Ascending aorta (tissue), 2 donors: ENCODE measurements around the gene LAT. TPM values are rescaled to one million over a fixed set of nuclear protein-coding genes. Genes with fewer than 3 reads are reported as not detected.

Source experiments
- DNase-seq, 2 donors: peaks; one replicate each; pipeline ENCODE4 v3.0.0-alpha.2; 2019; ENCODE audit warnings: low spot score in 2 of 2
- H3K27ac ChIP-seq, 2 donors: fragments of 200-600 bp; sonication (generic); one replicate each; pipeline ENCODE4 v1.5.1; 2016 to 2017; ENCODE audit warnings: mild to moderate bottlenecking in 1 of 2
- H3K27me3 ChIP-seq: fragments of 200-600 bp; sonication (generic); one replicate; pipeline ENCODE4 v1.5.1; 2017
- H3K36me3 ChIP-seq, 2 donors: fragments of 200-600 bp; sonication (generic); one replicate each; pipeline ENCODE4 v1.5.1; 2016
- H3K4me1 ChIP-seq, 2 donors: fragments of 200-600 bp; sonication (generic); one replicate each; pipeline ENCODE4 v1.5.1; 2016 to 2017; ENCODE audit warnings: mild to moderate bottlenecking in 1 of 2
- H3K4me3 ChIP-seq, 2 donors: fragments of 200-600 bp; sonication (generic); one replicate each; pipeline ENCODE4 v1.5.1; 2016 to 2017; ENCODE audit warnings: mild to moderate bottlenecking in 1 of 2
- H3K9me3 ChIP-seq, 2 donors: fragments of 200-600 bp; sonication (generic); one replicate each; pipeline ENCODE4 v1.5.1; 2016
- intact Hi-C: fragments of 100-400 bp; cut with DNase I; formaldehyde crosslinking; loops from one replicate; pipeline ENCODE4 v1.15.1; 2023
- total RNA-seq: library from RNA; depleted of rRNA; stranded (reverse); fragments of >200 nt; gene quantifications from one replicate; pipeline ENCODE4 v1.1.0, GENCODE V29; 2016
- TF ChIP-seq, protein P1 (sequence below), 3 experiments: fragments of 200-600 bp in 2 of 3; fragments of 450-650 bp in 1 of 3; sonication (generic) in 2 of 3; IDR thresholded peaks; one replicate each; pipeline ENCODE4 v1.5.1; 2016 to 2019; ENCODE audit warnings: antibody characterized with exemption in 3 of 3, mild to moderate bottlenecking in 1 of 3, moderate library complexity in 1 of 3

The LAT gene
- total RNA-seq, 1 donor from 2014 or later: 53.4 TPM

DNA sequence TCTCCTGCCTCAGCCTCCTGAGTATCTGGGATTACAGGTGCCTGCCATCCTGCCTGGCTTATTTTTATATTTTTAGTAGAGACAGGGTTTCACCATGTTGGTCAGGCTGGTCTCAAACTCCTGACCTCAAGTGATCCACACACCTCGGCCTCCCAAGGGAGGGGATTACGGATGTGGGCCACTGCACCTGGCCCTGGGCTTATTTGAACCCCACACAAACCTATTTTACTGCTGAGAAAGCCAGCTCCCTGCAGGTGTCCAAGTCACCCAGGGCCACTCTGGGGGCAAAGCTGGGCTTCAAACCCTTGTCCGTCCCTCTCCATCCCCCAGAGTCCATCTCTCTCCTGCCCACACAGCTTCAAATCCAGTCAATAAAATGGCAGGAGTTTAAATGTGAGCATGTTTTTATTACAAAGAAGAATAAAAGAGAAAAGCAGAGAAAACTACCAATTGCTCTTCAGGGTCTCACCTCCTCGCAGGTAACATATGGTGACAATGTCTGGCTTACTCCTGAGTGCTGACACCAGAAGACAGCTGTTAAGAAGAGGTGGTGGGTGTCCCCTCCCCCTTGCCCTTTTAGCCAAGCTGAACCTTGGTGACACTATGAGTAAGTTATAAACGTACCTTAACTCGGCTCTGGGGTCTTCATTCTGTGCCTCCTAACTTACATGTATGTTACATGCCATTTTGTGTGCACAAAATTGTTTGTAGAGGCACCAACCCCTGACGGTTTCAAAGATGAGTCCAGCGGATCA lies 45.4 kb downstream of the LAT start:
- intact Hi-C loops: no loop called here
- Histone ChIP-seq H3K27me3 (no peaks in the 10 kb centered on the region), H3K9me3 (no peaks in the 10 kb centered on the region), H3K36me3 (no peaks in the 10 kb centered on the region), H3K4me3 (no peak overlapping the region), H3K27ac (no peak overlapping the region), H3K4me1 (no peaks in the 10 kb centered on the region)
- TF ChIP-seq, protein P1, sequence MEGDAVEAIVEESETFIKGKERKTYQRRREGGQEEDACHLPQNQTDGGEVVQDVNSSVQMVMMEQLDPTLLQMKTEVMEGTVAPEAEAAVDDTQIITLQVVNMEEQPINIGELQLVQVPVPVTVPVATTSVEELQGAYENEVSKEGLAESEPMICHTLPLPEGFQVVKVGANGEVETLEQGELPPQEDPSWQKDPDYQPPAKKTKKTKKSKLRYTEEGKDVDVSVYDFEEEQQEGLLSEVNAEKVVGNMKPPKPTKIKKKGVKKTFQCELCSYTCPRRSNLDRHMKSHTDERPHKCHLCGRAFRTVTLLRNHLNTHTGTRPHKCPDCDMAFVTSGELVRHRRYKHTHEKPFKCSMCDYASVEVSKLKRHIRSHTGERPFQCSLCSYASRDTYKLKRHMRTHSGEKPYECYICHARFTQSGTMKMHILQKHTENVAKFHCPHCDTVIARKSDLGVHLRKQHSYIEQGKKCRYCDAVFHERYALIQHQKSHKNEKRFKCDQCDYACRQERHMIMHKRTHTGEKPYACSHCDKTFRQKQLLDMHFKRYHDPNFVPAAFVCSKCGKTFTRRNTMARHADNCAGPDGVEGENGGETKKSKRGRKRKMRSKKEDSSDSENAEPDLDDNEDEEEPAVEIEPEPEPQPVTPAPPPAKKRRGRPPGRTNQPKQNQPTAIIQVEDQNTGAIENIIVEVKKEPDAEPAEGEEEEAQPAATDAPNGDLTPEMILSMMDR (IDR thresholded peaks at IDR 0.05): no peak
- peak in 1 of 2 donors; percentile 38 for DNase-seq

Other genes with a start within 250 kb of the LAT start
- not detected for gene NPIPB9, start 233.3 kb upstream of the LAT start, total RNA-seq
- 169 TPM for gene ATXN2L, start 162.1 kb upstream of the LAT start, total RNA-seq
- gene TUFM, start 138.7 kb upstream of the LAT start, total RNA-seq: 92.5 TPM
- gene SH2B1, start 121.2 kb upstream of the LAT start, total RNA-seq: 69.6 TPM
- gene ATP2A1, start 106.6 kb upstream of the LAT start, total RNA-seq: not detected
- gene RABEP2, start 59.8 kb upstream of the LAT start, total RNA-seq: 64.5 TPM
- gene CD19, start 53.1 kb upstream of the LAT start, total RNA-seq: not detected
- 11.2 TPM for gene NFATC2IP, start 34.1 kb upstream of the LAT start, total RNA-seq
- gene SPNS1, start 10.3 kb upstream of the LAT start, total RNA-seq: 59.3 TPM